ENCODE measurements around the gene HEATR9. TPM values are rescaled to one million over a fixed set of nuclear protein-coding genes. Genes with fewer than 3 reads are reported as not detected.

Gene HEATR9
- total RNA-seq, 3 donors from 2014 or later, result not detected

- peak; percentile 67 for TF ChIP-seq CTCF (IDR thresholded peaks at IDR 0.05)
- no peaks in the 10 kb centered on the region for H3K9me3 ChIP-seq
- intact Hi-C loops (cut with DNase I, micrococcal nuclease), result loop anchor here in 1 of 2 donors (5.0 kb wide), 1 partner anchor 42 kb away; no protein-coding TSS in a partner anchor
- peak within 1 kb of the TSS; percentile 65 for H3K4me3 ChIP-seq
- DNase-seq (peak; percentile 94 to 97 (median 95)), ATAC-seq (peak; percentile 95)
- no peaks in the 10 kb centered on the region for H3K36me3 ChIP-seq (ENCODE audit: low read depth)
- peaks cover 17% of the 10 kb centered on the region for H3K4me1 ChIP-seq (ENCODE audit: low read depth)
Measured at GRCh38 chr17:35808962-35809854, 59.5 kb downstream of the HEATR9 start, which contains the start of gene TAF15. Gene TAF15, plus strand, starts transcription at chr17:35809484. Its CDS starts 86 bp downstream, at chr17:35809570.

- ATAC-seq (no peak), DNase-seq (no peak)
- no peak for TF ChIP-seq CTCF (IDR thresholded peaks at IDR 0.05)
- intact Hi-C loops (cut with DNase I, micrococcal nuclease), result loop anchor here in 1 of 2 donors (5.0 kb wide), 1 partner anchor 41 kb away; no protein-coding TSS in a partner anchor
- H3K4me3 ChIP-seq, result peak overlapping the region; percentile 65
- no peaks in the 10 kb centered on the region for H3K9me3 ChIP-seq
- no peaks in the 10 kb centered on the region for H3K36me3 ChIP-seq (ENCODE audit: low read depth)
- H3K4me1 ChIP-seq (ENCODE audit: low read depth), result peaks cover 17% of the 10 kb centered on the region
Measured at GRCh38 chr17:35808240-35808961, 60.3 kb downstream of the HEATR9 start.

GRCh38 chr17:35807371-35808144, 61.1 kb downstream of the HEATR9 start:
- H3K36me3 ChIP-seq (ENCODE audit: low read depth), result no peaks in the 10 kb centered on the region
- TF ChIP-seq CTCF (IDR thresholded peaks at IDR 0.05), result no peak
- intact Hi-C loops (cut with DNase I, micrococcal nuclease), result loop anchor here in 1 of 2 donors (5.0 kb wide), 1 partner anchor 40 kb away; no protein-coding TSS in a partner anchor
- no peak for ATAC-seq
- H3K4me1 ChIP-seq (ENCODE audit: low read depth), result peaks cover 17% of the 10 kb centered on the region
- H3K9me3 ChIP-seq, result no peaks in the 10 kb centered on the region
- no peak for DNase-seq
- no peak overlapping the region for H3K4me3 ChIP-seq

Other genes with a start within 250 kb of the HEATR9 start
- gene RASL10B, start 137.3 kb downstream of the HEATR9 start, total RNA-seq, result 1 to 10 TPM in 1 of 3 donors, under 1 TPM in 1, not detected in 1; 0.65 to 4.6 TPM
- not detected for gene GAS2L2, start 115.7 kb downstream of the HEATR9 start, total RNA-seq
- gene C17orf50, start 108.0 kb downstream of the HEATR9 start, total RNA-seq, result not detected
- gene MMP28, start 73.2 kb downstream of the HEATR9 start, total RNA-seq, result 10 to 100 TPM; 31.0 to 82.4 (median 43.7) TPM
- 100 to 1,000 TPM; 131 to 165 (median 159) TPM for gene TAF15, start 59.4 kb downstream of the HEATR9 start, total RNA-seq
- 10 to 100 TPM in 2 of 3 donors, 1 to 10 TPM in 1; 8.4 to 20.6 (median 13.7) TPM for gene CCL5, start 11.5 kb upstream of the HEATR9 start, total RNA-seq
- gene RDM1, start 61.9 kb upstream of the HEATR9 start, total RNA-seq, result 1 to 10 TPM in 2 of 3 donors, not detected in 1; 1.3 to 3.1 TPM
- gene LYZL6, start 74.8 kb upstream of the HEATR9 start, total RNA-seq, result not detected
- gene CCL16, start 112.6 kb upstream of the HEATR9 start, total RNA-seq, result under 1 TPM in 2 of 3 donors, not detected in 1; 0.20 to 0.44 TPM
- 1 to 10 TPM; 4.0 to 7.2 (median 6.2) TPM for gene CCL14, start 117.8 kb upstream of the HEATR9 start, total RNA-seq
- 10 to 100 TPM; 19.8 to 79.4 (median 59.7) TPM for gene CCL15, start 132.7 kb upstream of the HEATR9 start, total RNA-seq
- 1 to 10 TPM; 1.3 to 5.2 (median 3.3) TPM for gene CCL23, start 149.1 kb upstream of the HEATR9 start, total RNA-seq
- 1 to 10 TPM; 1.0 to 7.3 (median 2.3) TPM for gene CCL18, start 195.4 kb upstream of the HEATR9 start, total RNA-seq
- 1 to 10 TPM; 1.5 to 4.3 (median 4.1) TPM for gene CCL3, start 221.3 kb upstream of the HEATR9 start, total RNA-seq
- gene CCL4, start 234.9 kb upstream of the HEATR9 start, total RNA-seq, result 1 to 10 TPM; 3.7 to 8.8 (median 4.1) TPM

All from mucosa of descending colon (tissue), 3 donors.